CD4-positive, CD25-positive, alpha-beta regulatory T cell (primary cell): ENCODE measurements around the gene DSTYK. TPM values are rescaled to one million over a fixed set of nuclear protein-coding genes. Genes with fewer than 3 reads are reported as not detected.

Experiments used
- ATAC-seq, 2 donors: fragments of 150-1000 bp; cut with Tn5 transposase; one replicate each; pipeline ENCODE4 v1.10.0; 2021; ENCODE audit warnings: low read depth in 2 of 2, moderate number of reproducible peaks in 2 of 2, moderate library complexity in 1 of 2
- DNase-seq, 3 donors: peaks; one replicate each; pipeline versions ENCODE4 v3.0.0 to v3.0.0-alpha.2; 2012 to 2022; ENCODE audit warnings: mixed read lengths in 1 of 3
- H3K27ac ChIP-seq: one replicate; pipeline ENCODE4 v1.7.0; 2013; ENCODE audit warnings: mild to moderate bottlenecking, low read length; ENCODE audit not compliant: insufficient read depth, poor library complexity, severe bottlenecking
- H3K27me3 ChIP-seq: one replicate; pipeline ENCODE4 v1.7.0; 2013; ENCODE audit warnings: low read length; ENCODE audit not compliant: control insufficient read depth, insufficient read depth
- H3K36me3 ChIP-seq: one replicate; pipeline ENCODE4 v1.7.0; 2013; ENCODE audit warnings: mild to moderate bottlenecking, low read length, moderate library complexity; ENCODE audit not compliant: control insufficient read depth, insufficient read depth
- H3K4me1 ChIP-seq: 2 replicates; pipeline ENCODE4 v1.7.0; 2013; ENCODE audit warnings: mild to moderate bottlenecking, low read length; ENCODE audit not compliant: insufficient read depth, control insufficient read depth, poor library complexity, severe bottlenecking
- H3K4me3 ChIP-seq: one replicate; pipeline ENCODE4 v1.7.0; 2013; ENCODE audit warnings: low read depth, mild to moderate bottlenecking, low read length, moderate library complexity
- H3K9me3 ChIP-seq, 2 experiments: 1 replicate in 1 of 2; 2 replicates in 1 of 2; pipeline ENCODE4 v1.7.0; 2013; ENCODE audit warnings: low read length in 2 of 2, mild to moderate bottlenecking in 1 of 2, moderate library complexity in 1 of 2; ENCODE audit not compliant: control insufficient read depth in 2 of 2
- H3K27ac Mint-ChIP-seq, 3 donors: one replicate each; pipeline ENCODE4 v1.8.0; 2020 to 2022; ENCODE audit warnings: mild to moderate bottlenecking in 3 of 3, mixed read lengths in 3 of 3, moderate library complexity in 2 of 3
- H3K27me3 Mint-ChIP-seq: one replicate; pipeline ENCODE4 v1.8.0; 2022; ENCODE audit warnings: mild to moderate bottlenecking, mixed read lengths
- H3K36me3 Mint-ChIP-seq: one replicate; pipeline ENCODE4 v1.8.0; 2020; ENCODE audit warnings: mixed read lengths
- H3K4me1 Mint-ChIP-seq, 4 donors: one replicate each; pipeline ENCODE4 v1.8.0; 2020 to 2022; ENCODE audit warnings: mixed read lengths in 4 of 4, mild to moderate bottlenecking in 1 of 4
- H3K4me3 Mint-ChIP-seq, 4 donors: one replicate each; pipeline ENCODE4 v1.8.0; 2020 to 2022; ENCODE audit warnings: mild to moderate bottlenecking in 4 of 4, mixed read lengths in 4 of 4, moderate library complexity in 3 of 4
- H3K9me3 Mint-ChIP-seq, 7 donors: one replicate each; pipeline ENCODE4 v1.8.0; 2020 to 2022; ENCODE audit warnings: mixed read lengths in 7 of 7, mild to moderate bottlenecking in 3 of 7, moderate library complexity in 2 of 7
- polyA plus RNA-seq, 4 donors: library from polyadenylated mRNA; unstranded; fragments of 300-500 nt; fragmentation: Illumina TruSeq; gene quantifications; one replicate each; pipeline ENCODE4 v1.2.3, GENCODE V29; 2021
- total RNA-seq: library from RNA; stranded (reverse); gene quantifications from one replicate; pipeline ENCODE4 v1.2.3, GENCODE V29; 2022

DSTYK gene
- total and polyA plus RNA-seq, 5 donors from 2014 or later = 3.2 to 15.7 (median 5.5) TPM

DNA sequence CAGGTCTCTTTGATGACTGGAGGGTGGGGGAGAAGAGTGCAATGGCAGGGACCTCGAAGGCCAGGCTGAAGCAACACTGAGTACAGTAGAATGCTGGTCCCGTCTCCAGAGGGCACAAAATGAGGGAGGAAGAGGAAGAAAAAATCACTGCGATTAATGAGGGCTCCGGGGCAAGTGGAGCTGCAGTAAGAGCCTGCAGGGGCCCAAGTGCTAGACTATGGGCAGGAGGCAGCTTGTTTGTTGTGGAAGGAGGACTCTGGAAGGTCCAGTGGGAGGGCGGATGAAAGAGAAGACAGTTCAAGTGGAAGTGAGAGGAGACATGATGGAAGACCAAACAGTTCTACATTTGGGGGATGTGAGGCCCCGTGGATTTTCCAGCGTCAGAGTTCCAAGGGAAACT lies 33.6 kb upstream of the DSTYK start:
- no peaks in the 10 kb centered on the region for H3K4me1 ChIP-seq
- H3K27ac ChIP-seq = no peak overlapping the region
- no peak overlapping the region for H3K4me3 Mint-ChIP-seq
- H3K36me3 Mint-ChIP-seq = no peaks in the 10 kb centered on the region
- H3K4me3 ChIP-seq = no peak overlapping the region
- no peak for ATAC-seq
- no peaks in the 10 kb centered on the region for H3K9me3 ChIP-seq
- H3K27me3 Mint-ChIP-seq = peaks cover 10% of the 10 kb centered on the region
- no peaks in the 10 kb centered on the region for H3K36me3 ChIP-seq
- H3K9me3 Mint-ChIP-seq = no peaks in the 10 kb centered on the region
- H3K27me3 ChIP-seq = no peaks in the 10 kb centered on the region
- H3K4me1 Mint-ChIP-seq = no peaks in the 10 kb centered on the region
- DNase-seq = no peak
- H3K27ac Mint-ChIP-seq = no peak overlapping the region

DNA sequence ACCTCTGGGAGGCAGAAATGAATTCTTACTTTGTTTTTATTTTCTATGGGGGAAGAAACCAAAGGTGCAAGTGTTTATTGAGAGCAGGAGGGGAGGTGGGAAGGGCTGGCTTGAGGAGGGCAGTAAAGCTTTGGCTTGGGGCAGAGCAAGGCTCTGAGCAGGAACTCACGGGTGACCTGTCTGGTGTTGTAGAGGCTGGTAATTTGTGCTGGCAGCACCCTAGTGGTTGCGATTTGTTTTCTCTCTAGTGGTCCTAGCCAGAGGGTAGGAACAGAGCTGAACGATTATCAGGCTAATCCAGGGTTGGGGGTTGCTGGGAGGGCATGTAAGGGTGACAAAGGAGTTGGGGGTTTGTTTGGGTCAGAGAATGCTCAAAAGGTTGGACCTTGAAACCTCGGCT lies 32.9 kb upstream of the DSTYK start:
- no peaks in the 10 kb centered on the region for H3K4me1 Mint-ChIP-seq

DNA sequence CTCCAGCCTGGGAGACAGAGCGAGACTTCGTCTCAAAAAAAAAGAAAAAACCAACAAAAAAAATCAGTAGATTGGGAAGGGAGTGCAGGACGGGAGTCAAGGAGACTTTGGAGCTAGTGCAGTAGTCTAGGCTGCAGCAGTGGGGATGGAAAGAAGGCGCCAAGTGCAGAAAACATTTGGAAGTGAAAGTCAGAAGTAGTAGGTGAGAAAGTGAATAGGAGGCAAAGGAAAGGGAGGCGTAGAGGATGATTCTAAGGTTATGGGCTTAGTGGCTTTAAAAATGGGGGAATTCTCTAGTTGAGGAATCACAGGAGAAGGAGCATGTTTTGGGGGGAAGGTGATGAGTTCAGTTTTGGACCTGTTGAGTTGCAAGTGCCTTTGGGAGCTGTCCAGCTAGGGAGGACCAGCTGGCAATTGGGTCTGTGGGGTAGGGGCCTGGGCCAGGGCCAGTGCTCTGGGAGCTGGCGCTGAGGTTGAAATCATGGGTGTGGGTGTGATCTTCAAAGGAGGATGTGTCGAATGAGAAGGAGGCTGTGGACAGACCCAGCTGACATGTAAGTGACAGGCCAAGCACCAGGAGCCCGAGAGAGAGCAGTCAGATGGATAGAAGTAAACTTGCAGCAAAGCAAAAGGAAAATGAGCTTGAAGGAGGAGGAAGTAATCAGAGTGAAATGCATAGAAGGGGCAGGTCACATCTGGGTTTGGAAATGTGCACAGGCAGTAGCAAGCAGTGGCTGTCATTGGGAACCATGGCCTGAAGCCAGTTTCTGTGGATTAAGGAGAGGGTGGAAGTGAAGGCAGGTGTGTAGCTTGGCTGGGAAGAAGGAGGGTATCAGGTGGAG lies 32.1 kb upstream of the DSTYK start:
- Mint-ChIP-seq H3K4me3 (no peak overlapping the region), H3K9me3 (no peaks in the 10 kb centered on the region), H3K36me3 (no peaks in the 10 kb centered on the region), H3K4me1 (no peaks in the 10 kb centered on the region), H3K27ac (no peak overlapping the region), H3K27me3 (peaks cover 15% of the 10 kb centered on the region)
- Histone ChIP-seq H3K9me3 (no peaks in the 10 kb centered on the region), H3K27ac (no peak overlapping the region), H3K4me3 (no peak overlapping the region), H3K4me1 (no peaks in the 10 kb centered on the region), H3K36me3 (no peaks in the 10 kb centered on the region), H3K27me3 (no peaks in the 10 kb centered on the region)
- ATAC-seq (no peak), DNase-seq (no peak)

More for the DNA sequence above, 32.9 kb upstream of the DSTYK start:
- no peaks in the 10 kb centered on the region for H3K36me3 Mint-ChIP-seq
- Histone ChIP-seq H3K4me1 (no peaks in the 10 kb centered on the region), H3K36me3 (no peaks in the 10 kb centered on the region), H3K9me3 (no peaks in the 10 kb centered on the region), H3K4me3 (no peak overlapping the region), H3K27me3 (no peaks in the 10 kb centered on the region), H3K27ac (no peak overlapping the region)
- no peak overlapping the region for H3K27ac Mint-ChIP-seq
- H3K9me3 Mint-ChIP-seq = no peaks in the 10 kb centered on the region
- DNase-seq (no peak), ATAC-seq (no peak)
- no peak overlapping the region for H3K4me3 Mint-ChIP-seq
- peaks cover 10% of the 10 kb centered on the region for H3K27me3 Mint-ChIP-seq

DNA sequence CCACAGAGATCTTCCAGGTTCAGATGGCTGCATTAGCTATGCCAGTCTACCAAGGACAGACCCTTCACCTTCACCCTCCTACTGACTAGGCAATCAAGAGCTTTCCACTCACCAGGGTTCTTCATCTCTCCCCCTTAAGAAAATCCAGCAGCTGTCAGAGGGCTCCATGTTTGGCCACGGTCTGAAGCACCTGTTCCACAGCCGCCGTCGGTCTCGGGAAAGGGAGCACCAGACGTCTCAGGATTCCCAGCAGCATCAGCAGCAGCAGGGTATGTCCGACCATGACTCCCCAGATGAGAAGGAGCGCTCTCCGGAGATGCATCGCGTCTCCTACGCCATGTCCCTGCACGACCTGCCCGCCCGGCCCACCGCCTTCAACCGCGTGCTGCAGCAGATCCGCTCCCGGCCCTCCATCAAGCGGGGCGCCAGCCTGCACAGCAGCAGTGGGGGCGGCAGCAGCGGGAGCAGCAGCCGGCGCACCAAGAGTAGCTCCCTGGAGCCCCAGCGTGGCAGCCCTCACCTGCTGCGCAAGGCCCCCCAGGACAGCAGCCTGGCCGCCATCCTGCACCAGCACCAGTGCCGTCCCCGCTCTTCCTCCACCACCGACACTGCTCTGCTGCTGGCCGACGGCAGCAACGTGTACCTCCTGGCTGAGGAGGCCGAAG lies 30.0 kb upstream of the DSTYK start:
- Histone ChIP-seq H3K27ac (no peak overlapping the region), H3K4me3 (no peak overlapping the region), H3K36me3 (no peaks in the 10 kb centered on the region), H3K9me3 (no peaks in the 10 kb centered on the region), H3K4me1 (no peaks in the 10 kb centered on the region), H3K27me3 (no peaks in the 10 kb centered on the region)
- Mint-ChIP-seq H3K27ac (no peak overlapping the region), H3K27me3 (peaks cover 28% of the 10 kb centered on the region), H3K4me3 (no peak overlapping the region), H3K9me3 (no peaks in the 10 kb centered on the region), H3K36me3 (no peaks in the 10 kb centered on the region), H3K4me1 (peaks cover 0 to 7% (median 1%) of the 10 kb centered on the region in 4 donors)
- ATAC-seq = no peak
- DNase-seq = no peak

DNA sequence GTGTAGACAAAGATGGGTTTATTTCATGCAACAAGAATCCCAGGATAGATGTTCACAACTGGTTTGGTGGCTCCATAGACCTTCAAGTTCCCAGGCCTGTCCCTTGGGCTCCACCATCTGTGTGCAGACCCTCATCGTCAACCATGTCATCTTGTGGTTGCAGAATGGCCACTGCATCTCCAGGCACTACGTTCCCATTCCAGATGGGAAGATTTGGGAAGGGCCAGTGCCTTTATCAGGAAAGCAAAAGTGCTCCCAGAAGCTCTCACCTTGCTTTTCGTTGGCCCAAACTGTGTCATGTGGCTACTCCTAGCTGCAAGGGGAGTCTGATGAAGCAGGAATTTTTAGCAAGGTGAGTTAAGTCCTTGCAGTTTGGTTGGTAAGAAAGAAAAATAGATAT lies 29.1 kb upstream of the DSTYK start:
- no peaks in the 10 kb centered on the region for H3K36me3 ChIP-seq
- H3K4me3 ChIP-seq = no peak overlapping the region
- ATAC-seq (no peak), DNase-seq (no peak)
- Mint-ChIP-seq H3K4me3 (no peak overlapping the region), H3K36me3 (no peaks in the 10 kb centered on the region), H3K27ac (no peak overlapping the region), H3K9me3 (peaks cover 0 to 3% (median 0%) of the 10 kb centered on the region in 7 donors), H3K4me1 (peaks cover 0 to 7% (median 1%) of the 10 kb centered on the region in 4 donors), H3K27me3 (peaks cover 35% of the 10 kb centered on the region)
- H3K9me3 ChIP-seq = no peaks in the 10 kb centered on the region
- H3K4me1 ChIP-seq = no peaks in the 10 kb centered on the region
- no peak overlapping the region for H3K27ac ChIP-seq
- H3K27me3 ChIP-seq = no peaks in the 10 kb centered on the region

DNA sequence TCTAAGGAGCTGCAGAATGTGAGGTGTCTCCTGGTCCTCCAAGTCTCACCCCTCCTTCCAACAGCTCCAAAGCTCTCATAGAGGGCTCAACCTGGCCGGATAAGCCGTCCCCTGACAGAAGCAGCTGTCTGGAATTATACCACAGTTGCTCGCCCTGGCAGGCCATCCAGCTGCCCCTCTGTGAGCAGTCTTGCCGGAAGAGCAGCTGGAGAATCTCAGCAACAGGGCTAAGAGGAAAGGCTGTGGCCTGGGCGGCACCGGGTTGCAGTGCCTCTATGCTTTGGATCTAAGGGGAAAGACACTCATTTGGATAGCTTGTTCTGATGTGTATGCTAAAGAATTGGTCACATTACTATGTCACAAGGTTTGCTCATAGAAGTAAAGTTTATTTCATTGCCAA lies 28.6 kb upstream of the DSTYK start:
- Mint-ChIP-seq H3K4me3 (no peak overlapping the region), H3K27me3 (peaks cover 36% of the 10 kb centered on the region), H3K36me3 (no peaks in the 10 kb centered on the region), H3K9me3 (peaks cover 0 to 3% (median 0%) of the 10 kb centered on the region in 7 donors), H3K4me1 (peaks cover 0 to 7% (median 1%) of the 10 kb centered on the region in 4 donors), H3K27ac (no peak overlapping the region)
- ATAC-seq (no peak), DNase-seq (no peak)
- no peaks in the 10 kb centered on the region for H3K36me3 ChIP-seq
- H3K4me1 ChIP-seq = no peaks in the 10 kb centered on the region
- no peak overlapping the region for H3K4me3 ChIP-seq
- no peaks in the 10 kb centered on the region for H3K9me3 ChIP-seq
- H3K27ac ChIP-seq = no peak overlapping the region
- no peaks in the 10 kb centered on the region for H3K27me3 ChIP-seq

DNA sequence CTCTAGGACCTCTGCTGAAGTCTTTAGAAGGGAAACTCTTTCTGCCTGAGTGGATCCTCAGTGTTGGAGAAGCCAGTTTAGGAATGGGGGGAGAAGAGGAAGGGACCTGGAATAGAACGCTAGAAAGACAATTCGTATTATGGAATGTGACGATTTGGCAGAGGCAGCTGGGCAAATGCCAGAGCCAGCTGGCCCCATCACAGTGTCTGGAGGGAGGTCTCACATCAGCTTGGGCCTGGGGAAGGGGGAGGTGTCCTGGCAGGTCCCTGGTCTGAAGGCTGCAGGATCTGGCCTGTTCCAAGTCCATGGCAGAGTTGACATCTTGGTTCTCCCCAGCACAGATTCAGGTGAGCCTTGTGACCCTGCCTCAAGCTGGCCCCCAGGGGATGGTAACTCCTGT lies 27.6 kb upstream of the DSTYK start:
- no peaks in the 10 kb centered on the region for H3K9me3 ChIP-seq
- H3K27me3 ChIP-seq = no peaks in the 10 kb centered on the region
- H3K4me1 Mint-ChIP-seq = peaks cover 0 to 7% (median 1%) of the 10 kb centered on the region in 4 donors
- H3K9me3 Mint-ChIP-seq = peaks cover 0 to 3% (median 0%) of the 10 kb centered on the region in 7 donors
- H3K4me3 ChIP-seq = no peak overlapping the region
- H3K4me1 ChIP-seq = no peaks in the 10 kb centered on the region
- DNase-seq = no peak
- no peaks in the 10 kb centered on the region for H3K36me3 ChIP-seq
- H3K27ac Mint-ChIP-seq = no peak overlapping the region
- H3K4me3 Mint-ChIP-seq = no peak overlapping the region
- H3K27me3 Mint-ChIP-seq = peaks cover 36% of the 10 kb centered on the region
- no peak for ATAC-seq
- H3K27ac ChIP-seq = no peak overlapping the region
- H3K36me3 Mint-ChIP-seq = no peaks in the 10 kb centered on the region
